Measurements from ENCODE around the gene NEURL1. TPM values are rescaled to one million over a fixed set of nuclear protein-coding genes. Genes with fewer than 3 reads are reported as not detected.
A peak's percentile ranks its signal among the peaks of the same experiment; 100 is the strongest.
"Not testable (repeated sequence)": the region's sequence is repeated elsewhere in the genome, so short reads cannot be mapped to it uniquely, and the experiment has no call there.

NEURL1 gene
- total RNA-seq, 4 donors from 2014 or later = 0.39 to 0.60 TPM; not detected in 2

- Histone ChIP-seq H3K27me3 (no peaks in the 10 kb centered on the region), H3K4me3 (no peak overlapping the region), H3K9me3 (no peaks in the 10 kb centered on the region), H3K27ac (peak overlapping the region in 3 of 4 donors; percentile 21 to 70 (median 67)), H3K36me3 (peaks cover 0 to 75% (median 0%) of the 10 kb centered on the region in 3 donors), H3K4me1 (peaks cover 0 to 58% (median 9%) of the 10 kb centered on the region in 4 donors)
- 50 to 55% methylated on average over 12 of the region's 12 CpGs for WGBS, 2 donors
- TF ChIP-seq CTCF (IDR thresholded peaks at IDR 0.05) (peak; percentile 81 to 93 (median 91)), EP300 (IDR thresholded peaks at IDR 0.05) (peak in 1 of 2 donors; percentile 61), POLR2A (IDR thresholded peaks at IDR 0.05) (no peak)
- peak; percentile 69 to 86 for DNase-seq (ENCODE audit: low spot score in 2 of 2)
These were observed 112.0 kb downstream of the NEURL1 start for GRCh38 chr10:103605359-103606096.

- TF ChIP-seq CTCF (IDR thresholded peaks at IDR 0.05) = peak in 1 of 5 experiments; percentile 4
- 44 to 47% methylated on average over 1 of the region's 1 CpG for WGBS, 2 donors
- DNase-seq (ENCODE audit: low spot score in 2 of 2); H3K9me3 ChIP-seq; H3K27me3 ChIP-seq; H3K4me3 ChIP-seq: not testable (repeated sequence)
- Histone ChIP-seq H3K36me3 (peaks cover 0 to 75% (median 0%) of the 10 kb centered on the region in 3 donors), H3K4me1 (peaks cover 0 to 52% (median 8%) of the 10 kb centered on the region in 4 donors), H3K27ac (peak overlapping the region in 3 of 4 donors; percentile 21 to 70 (median 67))
These were observed 112.6 kb downstream of the NEURL1 start for GRCh38 chr10:103606097-103606438.

- H3K27me3 ChIP-seq; DNase-seq (ENCODE audit: low spot score in 2 of 2); H3K9me3 ChIP-seq; H3K4me3 ChIP-seq: not testable (repeated sequence)
- WGBS, 2 donors = 87 to 88% methylated on average over 3 to 23 of the region's 32 CpGs
- H3K27ac ChIP-seq = peak overlapping the region in 1 of 4 donors; percentile 50
- H3K4me1 ChIP-seq = peaks cover 0 to 44% (median 6%) of the 10 kb centered on the region in 4 donors
- H3K36me3 ChIP-seq = peaks cover 0 to 75% (median 0%) of the 10 kb centered on the region in 3 donors
These were observed 113.5 kb downstream of the NEURL1 start for GRCh38 chr10:103607051-103607450.

- Histone ChIP-seq H3K27ac (peak overlapping the region in 2 of 4 donors; percentile 11 to 70), H3K36me3 (peaks cover 0 to 75% (median 0%) of the 10 kb centered on the region in 3 donors)
- 65 to 76% methylated on average over 10 to 11 of the region's 11 CpGs for WGBS, 2 donors
These were observed 114.6 kb downstream of the NEURL1 start for GRCh38 chr10:103608056-103608455.

GRCh38 chr10:103609231-103610082 lies 116.0 kb downstream of the NEURL1 start:
- WGBS, 2 donors = 66 to 70% methylated on average over 8 of the region's 8 CpGs
- no peak overlapping the region for H3K4me3 ChIP-seq
- no peak for TF ChIP-seq CTCF (IDR thresholded peaks at IDR 0.05)
- TF ChIP-seq POLR2A (IDR thresholded peaks at IDR 0.05) = no peak
- no peak for TF ChIP-seq EP300 (IDR thresholded peaks at IDR 0.05)
- H3K27ac ChIP-seq = peak overlapping the region in 2 of 4 donors; percentile 30 to 70
- H3K4me1 ChIP-seq = peaks cover 0 to 56% (median 15%) of the 10 kb centered on the region in 4 donors
- peaks cover 0 to 69% (median 0%) of the 10 kb centered on the region in 3 donors for H3K36me3 ChIP-seq
- DNase-seq (ENCODE audit: low spot score in 2 of 2) = no peak
- H3K27me3 ChIP-seq = no peaks in the 10 kb centered on the region
- no peaks in the 10 kb centered on the region for H3K9me3 ChIP-seq

More at GRCh38 chr10:103608056-103608455, 114.6 kb downstream of the NEURL1 start:
- peaks cover 0 to 44% (median 12%) of the 10 kb centered on the region in 4 donors for H3K4me1 ChIP-seq
- H3K4me3 ChIP-seq; DNase-seq (ENCODE audit: low spot score in 2 of 2); H3K9me3 ChIP-seq; H3K27me3 ChIP-seq: not testable (repeated sequence)

- H3K9me3 ChIP-seq = no peaks in the 10 kb centered on the region
- WGBS, 2 donors = 50 to 63% methylated on average over 1 to 2 of the region's 2 CpGs
- TF ChIP-seq POLR2A (IDR thresholded peaks at IDR 0.05) = no peak
- no peak for TF ChIP-seq EP300 (IDR thresholded peaks at IDR 0.05)
- no peak for DNase-seq (ENCODE audit: low spot score in 2 of 2)
- no peaks in the 10 kb centered on the region for H3K27me3 ChIP-seq
- H3K4me3 ChIP-seq = no peak overlapping the region
- peaks cover 0 to 62% (median 0%) of the 10 kb centered on the region in 3 donors for H3K36me3 ChIP-seq
- H3K27ac ChIP-seq = peak overlapping the region in 2 of 4 donors; percentile 30 to 70
- peaks cover 0 to 60% (median 20%) of the 10 kb centered on the region in 4 donors for H3K4me1 ChIP-seq
These were observed 116.6 kb downstream of the NEURL1 start for GRCh38 chr10:103610083-103610472.

Measured in tibial nerve (tissue), 4 donors.